Measurements from ENCODE around the gene SCG3. TPM values are rescaled to one million over a fixed set of nuclear protein-coding genes. Genes with fewer than 3 reads are reported as not detected.
A peak's percentile ranks its signal among the peaks of the same experiment; 100 is the strongest.

SCG3 gene
- total RNA-seq, 2 experiments from 2014 or later = not detected

DNA sequence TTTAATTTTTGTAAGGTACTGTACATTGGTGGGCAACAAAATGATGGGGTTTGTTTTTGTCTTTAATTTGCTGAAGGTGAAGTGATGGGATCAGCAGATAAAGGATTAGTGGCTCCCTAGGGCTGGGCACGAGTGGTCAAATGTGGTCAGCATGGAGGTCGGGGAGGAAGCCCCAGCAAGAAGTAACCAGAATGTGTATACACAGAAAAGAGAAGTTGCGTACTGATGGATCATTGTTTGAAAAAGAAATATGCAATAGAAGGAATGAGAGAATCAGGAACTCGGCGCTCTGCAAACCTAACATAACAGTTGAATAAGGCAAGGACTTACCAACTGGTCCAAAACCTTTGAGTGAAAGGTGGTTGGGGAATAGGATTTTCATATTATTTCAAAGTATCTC, 71.6 kb downstream of the SCG3 start:
- Mint-ChIP-seq H3K27me3 (peaks cover 3% of the 10 kb centered on the region), H3K9me3 (no peaks in the 10 kb centered on the region), H3K4me1 (peaks cover 16% of the 10 kb centered on the region), H3K36me3 (peaks cover 3% of the 10 kb centered on the region), H3K4me3 (peak overlapping the region; percentile 12), H3K27ac (no peak overlapping the region)
- no peak for DNase-seq

DNA sequence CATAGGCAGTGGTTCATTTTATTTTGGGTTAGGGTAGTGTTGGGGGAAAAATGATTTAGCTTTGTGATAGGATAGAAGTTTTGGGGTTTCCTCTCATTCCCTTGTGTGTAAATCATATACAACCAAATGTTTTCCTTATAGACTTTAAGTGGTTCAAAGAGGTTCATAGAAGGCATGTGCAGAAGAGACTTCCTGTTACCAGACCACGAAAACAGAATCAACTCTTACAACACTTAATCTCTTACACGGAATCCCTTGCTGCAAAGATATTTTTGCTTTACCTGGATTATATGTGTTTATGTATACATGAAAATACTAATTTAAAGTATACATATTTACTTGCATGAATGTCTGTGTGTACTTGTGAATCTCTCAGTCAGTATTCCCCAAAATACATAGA, 73.0 kb downstream of the SCG3 start:
- Mint-ChIP-seq H3K4me1 (peaks cover 16% of the 10 kb centered on the region), H3K36me3 (peaks cover 3% of the 10 kb centered on the region), H3K27me3 (peaks cover 3% of the 10 kb centered on the region), H3K9me3 (no peaks in the 10 kb centered on the region), H3K4me3 (no peak overlapping the region), H3K27ac (no peak overlapping the region)
- no peak for DNase-seq

DNA sequence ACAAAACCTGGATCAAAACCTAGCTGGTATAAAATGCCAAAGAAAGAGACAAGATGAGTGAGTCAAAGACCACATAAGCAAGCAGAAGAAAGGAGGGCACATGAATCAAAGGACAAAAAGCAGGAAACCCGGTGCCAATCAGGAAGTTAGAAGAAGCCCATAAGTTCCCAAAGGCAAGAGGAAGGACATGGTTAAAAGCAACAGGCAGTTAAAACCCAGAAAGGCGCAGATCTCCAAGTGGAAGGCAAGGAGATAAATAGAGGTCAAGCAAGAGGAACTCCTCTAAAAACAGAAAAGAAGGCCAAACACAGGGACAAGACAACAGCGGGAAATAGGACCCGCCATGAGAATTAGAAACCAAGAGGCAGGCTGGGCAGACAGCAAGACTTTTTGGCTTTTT, 74.5 kb downstream of the SCG3 start:
- DNase-seq = no peak
- no peaks in the 10 kb centered on the region for H3K9me3 Mint-ChIP-seq
- no peak overlapping the region for H3K27ac Mint-ChIP-seq
- H3K4me1 Mint-ChIP-seq = peaks cover 14% of the 10 kb centered on the region
- peaks cover 3% of the 10 kb centered on the region for H3K27me3 Mint-ChIP-seq
- H3K4me3 Mint-ChIP-seq = no peak overlapping the region
- peaks cover 3% of the 10 kb centered on the region for H3K36me3 Mint-ChIP-seq

DNA sequence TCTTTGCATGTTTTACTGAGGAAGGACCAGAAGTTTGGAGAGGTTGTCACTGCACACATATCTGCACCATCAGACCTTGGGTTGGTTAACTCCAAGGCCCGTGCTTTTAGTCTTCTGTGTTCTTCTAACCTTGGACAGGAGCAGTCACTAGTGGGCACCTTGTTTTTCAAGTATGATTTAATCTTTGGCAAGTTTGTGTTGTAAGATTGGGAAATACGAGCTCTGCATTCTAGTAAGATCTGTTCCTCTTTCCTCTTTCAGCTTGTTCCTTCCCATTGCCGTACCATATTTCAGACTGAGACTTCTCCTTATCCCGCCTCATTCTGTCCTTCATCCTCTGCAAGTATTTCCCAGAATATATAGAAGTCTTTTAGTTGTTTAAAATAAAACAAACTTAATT, 75.2 kb downstream of the SCG3 start:
- no peaks in the 10 kb centered on the region for H3K27me3 Mint-ChIP-seq

DNA sequence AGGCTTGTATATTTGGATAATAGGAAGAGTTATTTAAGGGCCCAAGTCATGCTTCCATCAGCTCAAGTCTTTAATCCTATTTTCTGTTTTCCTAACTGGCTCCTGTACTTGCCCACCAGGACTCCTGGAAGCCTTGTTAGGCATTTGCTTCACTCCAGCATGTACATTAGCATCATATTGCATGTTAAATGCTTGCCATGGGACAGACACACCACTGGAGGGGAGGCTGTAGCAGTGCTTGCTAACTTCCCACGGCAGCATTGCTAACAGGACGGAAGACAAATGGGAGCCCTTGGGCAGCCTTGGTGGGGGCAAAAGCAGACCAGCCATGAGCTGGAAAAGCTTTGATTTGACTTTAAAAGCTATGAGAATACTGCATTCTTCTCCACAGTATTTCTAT, 76.1 kb downstream of the SCG3 start:
- Mint-ChIP-seq H3K4me3 (no peak overlapping the region), H3K4me1 (peaks cover 8% of the 10 kb centered on the region), H3K36me3 (peaks cover 3% of the 10 kb centered on the region), H3K27ac (no peak overlapping the region), H3K9me3 (no peaks in the 10 kb centered on the region), H3K27me3 (no peaks in the 10 kb centered on the region)
- DNase-seq = no peak

More for the DNA sequence above, 75.2 kb downstream of the SCG3 start:
- no peak for DNase-seq
- no peak overlapping the region for H3K4me3 Mint-ChIP-seq
- peaks cover 3% of the 10 kb centered on the region for H3K36me3 Mint-ChIP-seq
- H3K4me1 Mint-ChIP-seq = peaks cover 11% of the 10 kb centered on the region
- H3K27ac Mint-ChIP-seq = no peak overlapping the region
- no peaks in the 10 kb centered on the region for H3K9me3 Mint-ChIP-seq

DNA sequence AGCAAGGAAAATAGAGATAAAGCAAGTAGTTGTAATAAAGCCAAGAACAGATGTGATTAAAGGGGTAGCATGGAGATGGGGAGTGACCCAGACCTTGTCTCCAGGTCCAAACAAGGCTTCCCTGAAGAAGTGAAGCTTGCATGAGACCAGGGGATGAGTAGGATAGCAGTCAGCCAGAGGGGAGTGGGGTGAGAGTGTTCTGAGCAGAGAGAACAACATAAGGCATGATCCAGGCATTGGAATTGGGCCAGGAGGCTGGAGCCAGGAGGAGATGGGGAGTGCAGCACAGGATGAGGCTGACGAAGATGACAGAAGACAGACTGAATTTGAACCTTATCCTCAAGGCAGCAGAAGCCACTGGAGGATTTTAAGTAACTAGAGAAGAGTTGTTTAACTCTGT, 77.3 kb downstream of the SCG3 start:
- H3K4me3 Mint-ChIP-seq = no peak overlapping the region
- H3K9me3 Mint-ChIP-seq = no peaks in the 10 kb centered on the region
- H3K27me3 Mint-ChIP-seq = no peaks in the 10 kb centered on the region
- H3K27ac Mint-ChIP-seq = no peak overlapping the region
- DNase-seq = no peak
- peaks cover 3% of the 10 kb centered on the region for H3K36me3 Mint-ChIP-seq
- H3K4me1 Mint-ChIP-seq = peaks cover 4% of the 10 kb centered on the region

DNA sequence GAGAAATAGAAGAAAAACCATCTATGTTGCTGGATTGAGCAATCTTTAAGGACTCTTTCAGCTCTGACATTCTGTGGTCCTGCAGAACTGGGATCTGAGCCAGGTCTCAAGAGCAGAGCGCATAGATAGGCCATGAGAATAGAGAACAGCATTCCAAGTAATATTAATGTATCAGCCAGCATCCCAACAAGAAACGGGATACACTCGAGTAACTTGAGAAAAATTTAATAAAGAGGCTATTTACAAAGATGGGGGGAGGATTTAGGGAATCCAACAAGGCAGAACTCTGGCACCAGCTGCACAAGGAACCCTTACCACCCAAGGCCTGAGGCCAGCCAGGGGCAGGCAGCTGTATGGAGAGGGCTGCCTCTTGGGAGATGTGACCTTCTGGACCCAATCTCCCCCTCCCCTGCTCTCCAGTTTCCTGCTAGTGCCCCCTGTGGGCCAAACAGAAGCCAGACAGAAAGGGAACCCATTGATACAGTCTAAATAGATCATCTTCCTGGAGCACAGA, 78.3 kb downstream of the SCG3 start:
- DNase-seq = no peak
- H3K27me3 Mint-ChIP-seq = no peaks in the 10 kb centered on the region

DNA sequence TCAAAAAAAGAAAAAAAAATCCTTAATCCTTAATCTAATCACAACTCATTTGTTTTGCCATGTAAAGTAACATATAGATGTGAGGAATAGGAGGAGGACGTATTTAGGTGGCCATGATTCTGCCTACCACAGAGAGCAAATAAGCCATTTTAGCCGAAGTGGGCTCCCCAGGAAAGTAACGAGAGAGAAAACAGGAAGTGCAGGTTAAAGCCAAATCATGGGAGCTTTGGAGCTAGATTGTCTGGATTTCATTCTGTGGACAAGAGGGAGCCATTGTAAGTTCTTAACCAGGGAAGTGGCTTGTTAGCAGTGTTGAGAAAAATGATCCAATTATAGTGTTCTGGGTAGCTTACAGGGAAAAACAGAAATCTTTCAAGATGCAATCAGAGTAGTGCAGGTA, 79.5 kb downstream of the SCG3 start:
- no peaks in the 10 kb centered on the region for H3K4me1 Mint-ChIP-seq
- no peak overlapping the region for H3K27ac Mint-ChIP-seq
- DNase-seq = no peak
- no peaks in the 10 kb centered on the region for H3K9me3 Mint-ChIP-seq
- no peaks in the 10 kb centered on the region for H3K36me3 Mint-ChIP-seq
- no peak overlapping the region for H3K4me3 Mint-ChIP-seq
- no peaks in the 10 kb centered on the region for H3K27me3 Mint-ChIP-seq

More for the DNA sequence above, 78.3 kb downstream of the SCG3 start:
- H3K9me3 Mint-ChIP-seq = no peaks in the 10 kb centered on the region
- no peaks in the 10 kb centered on the region for H3K36me3 Mint-ChIP-seq
- no peak overlapping the region for H3K4me3 Mint-ChIP-seq
- no peak overlapping the region for H3K27ac Mint-ChIP-seq
- no peaks in the 10 kb centered on the region for H3K4me1 Mint-ChIP-seq

DNA sequence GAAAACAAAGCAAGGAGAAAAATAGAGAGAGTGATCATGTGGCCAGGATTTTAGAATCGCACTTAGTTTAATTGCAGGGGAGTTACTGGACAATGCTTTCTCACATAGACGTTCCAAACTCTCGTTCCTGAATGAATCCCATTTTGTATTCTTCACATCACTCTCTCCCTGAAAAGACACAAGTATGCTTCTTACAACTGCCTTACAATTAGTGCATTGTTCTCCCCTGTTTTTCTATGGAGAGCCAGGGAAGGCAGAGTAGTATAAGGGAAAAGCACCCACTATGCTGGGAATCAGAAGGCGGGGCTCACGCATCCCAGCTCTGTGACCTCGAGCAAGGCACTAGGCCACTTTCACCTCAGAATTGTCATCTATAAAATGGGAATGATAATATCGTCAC, 84.4 kb downstream of the SCG3 start:
- Mint-ChIP-seq H3K27ac (no peak overlapping the region), H3K4me1 (peaks cover 8% of the 10 kb centered on the region), H3K9me3 (peaks cover 6% of the 10 kb centered on the region), H3K27me3 (no peaks in the 10 kb centered on the region), H3K4me3 (no peak overlapping the region), H3K36me3 (peaks cover 19% of the 10 kb centered on the region)
- DNase-seq = no peak

DNA sequence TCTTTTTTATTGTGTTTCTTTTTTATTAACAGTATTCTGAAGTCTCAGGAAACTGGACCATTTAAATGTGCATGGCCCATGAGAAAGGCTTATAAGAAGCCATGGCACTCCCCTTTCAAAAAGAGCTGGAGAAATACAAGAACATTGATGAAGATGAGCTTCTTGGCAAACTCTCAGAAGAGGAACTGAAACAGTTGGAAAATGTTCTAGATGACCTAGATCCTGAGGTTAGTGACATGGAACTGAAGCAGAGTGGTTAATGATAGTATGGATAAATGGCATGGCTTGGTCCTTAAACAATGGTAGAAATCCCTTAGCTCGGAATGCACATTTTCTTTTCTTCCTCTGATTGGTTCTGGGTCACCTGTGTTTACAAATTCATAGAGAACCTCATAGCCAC, 85.0 kb downstream of the SCG3 start:
- Mint-ChIP-seq H3K27ac (no peak overlapping the region), H3K4me3 (no peak overlapping the region), H3K9me3 (peaks cover 6% of the 10 kb centered on the region), H3K4me1 (peaks cover 8% of the 10 kb centered on the region), H3K36me3 (peaks cover 19% of the 10 kb centered on the region), H3K27me3 (no peaks in the 10 kb centered on the region)
- DNase-seq = no peak

DNA sequence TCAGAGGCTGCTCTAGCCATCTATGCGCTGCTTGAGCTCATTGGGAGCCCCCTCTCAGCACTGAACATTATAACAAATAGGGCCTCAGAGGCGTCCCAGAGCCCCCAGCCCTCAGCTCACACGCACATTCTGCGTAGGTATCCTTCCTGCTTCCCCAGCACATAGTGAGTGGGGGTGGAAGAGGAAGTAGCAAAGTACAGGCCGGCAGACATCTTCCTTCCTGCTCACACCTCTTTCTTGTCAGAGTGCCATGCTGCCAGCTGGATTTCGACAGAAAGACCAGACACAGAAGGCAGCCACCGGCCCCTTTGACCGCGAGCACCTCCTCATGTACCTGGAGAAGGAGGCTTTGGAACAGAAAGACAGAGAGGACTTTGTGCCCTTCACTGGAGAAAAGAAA, 86.7 kb downstream of the SCG3 start:
- Mint-ChIP-seq H3K27ac (peak overlapping the region; percentile 74), H3K4me3 (peak overlapping the region; percentile 53), H3K9me3 (peaks cover 6% of the 10 kb centered on the region), H3K36me3 (peaks cover 19% of the 10 kb centered on the region), H3K4me1 (peaks cover 8% of the 10 kb centered on the region), H3K27me3 (no peaks in the 10 kb centered on the region)
- no peak for DNase-seq

Other genes starting within 250 kb of the SCG3 start
- 1 to 10 TPM; 5.7 to 7.2 TPM for gene DMXL2, start 58.7 kb upstream of the SCG3 start, total RNA-seq
- gene LYSMD2, start 56.2 kb downstream of the SCG3 start, total RNA-seq = 10 to 100 TPM; 23.5 to 24.2 TPM
- 1 to 10 TPM; 4.2 to 4.8 TPM for gene TMOD2, start 70.1 kb downstream of the SCG3 start, total RNA-seq
- gene TMOD3, start 148.2 kb downstream of the SCG3 start, total RNA-seq = 10 to 100 TPM; 45.9 to 48.9 TPM